EL (cell line): ENCODE data around the gene SLC25A47.
"Not testable (repeated sequence)": the region's sequence is repeated elsewhere in the genome, so short reads cannot be mapped to it uniquely, and the experiment has no call there.

Source experiments
- DNase-seq: peaks from one replicate; pipeline ENCODE4 v3.0.0-alpha.2; 2016

SLC25A47 gene

GRCh38 chr14:100306101-100306997 is 16.8 kb upstream of the SLC25A47 start, which contains the start of gene SLC25A29:
Gene SLC25A29, minus strand, starts transcription at chr14:100306444. Its CDS starts 212 bp downstream, at chr14:100306232.
- peak; percentile 90 for DNase-seq

- DNase-seq = peak; percentile 19
Observed at GRCh38 chr14:100306998-100307765, 16.0 kb upstream of the SLC25A47 start.

GRCh38 chr14:100307766-100308426 is 15.2 kb upstream of the SLC25A47 start:
- DNase-seq = no peak

GRCh38 chr14:100308427-100308792 is 14.7 kb upstream of the SLC25A47 start:
- not testable (repeated sequence) for DNase-seq

GRCh38 chr14:100309028-100309737 is 14.0 kb upstream of the SLC25A47 start:
- no peak for DNase-seq

- not testable (repeated sequence) for DNase-seq
Observed at GRCh38 chr14:100312110-100312876, 10.8 kb upstream of the SLC25A47 start.

GRCh38 chr14:100312877-100313400 is 10.2 kb upstream of the SLC25A47 start:
- no peak for DNase-seq

GRCh38 chr14:100313464-100314230 is 9.5 kb upstream of the SLC25A47 start:
- no peak for DNase-seq

GRCh38 chr14:100314724-100315123 is 8.4 kb upstream of the SLC25A47 start:
- no peak for DNase-seq

GRCh38 chr14:100317389-100317788 is 5.8 kb upstream of the SLC25A47 start:
- no peak for DNase-seq

GRCh38 chr14:100317912-100318808 is 5.0 kb upstream of the SLC25A47 start:
- DNase-seq = peak; percentile 52

GRCh38 chr14:100320157-100320856 is 2.8 kb upstream of the SLC25A47 start:
- no peak for DNase-seq

- DNase-seq = no peak
Observed at GRCh38 chr14:100321473-100322137, 1.5 kb upstream of the SLC25A47 start.

- DNase-seq = no peak
Observed at GRCh38 chr14:100322138-100322957, 791 bp upstream of the SLC25A47 start.

GRCh38 chr14:100323942-100324307 is 786 bp downstream of the SLC25A47 start:
- DNase-seq = no peak

GRCh38 chr14:100325231-100325632 is 2.1 kb downstream of the SLC25A47 start:
- DNase-seq = no peak

GRCh38 chr14:100325958-100326357 is 2.8 kb downstream of the SLC25A47 start:
- DNase-seq = no peak

- DNase-seq = no peak
Observed at GRCh38 chr14:100327128-100327527, 4.0 kb downstream of the SLC25A47 start.
